ENCODE data around the gene ASIC1.
"Not testable (repeated sequence)": the region's sequence is repeated elsewhere in the genome, so short reads cannot be mapped to it uniquely, and the experiment has no call there.

The ASIC1 gene

GRCh38 chr12:50057000-50057841 is at the start of gene ASIC1:
Gene ASIC1, plus strand, starts transcription at chr12:50057596. Its CDS starts 1,171 bp downstream, at chr12:50058767.
- no peak for DNase-seq (ENCODE audit: low read depth)

- DNase-seq (ENCODE audit: low read depth): no peak
Observed at GRCh38 chr12:50013361-50014147, 43.8 kb upstream of the ASIC1 start.

GRCh38 chr12:50014342-50014741 is 43.1 kb upstream of the ASIC1 start:
- DNase-seq (ENCODE audit: low read depth): no peak

GRCh38 chr12:50016501-50017475 is 40.6 kb upstream of the ASIC1 start:
- no peak for DNase-seq (ENCODE audit: low read depth)

- DNase-seq (ENCODE audit: low read depth): no peak
Observed at GRCh38 chr12:50017641-50018040, 39.8 kb upstream of the ASIC1 start.

- no peak for DNase-seq (ENCODE audit: low read depth)
Observed at GRCh38 chr12:50018154-50018553, 39.2 kb upstream of the ASIC1 start.

GRCh38 chr12:50018968-50019367 is 38.4 kb upstream of the ASIC1 start:
- DNase-seq (ENCODE audit: low read depth): no peak

- DNase-seq (ENCODE audit: low read depth): no peak
Observed at GRCh38 chr12:50019524-50019923, 37.9 kb upstream of the ASIC1 start.

GRCh38 chr12:50021031-50021430 is 36.4 kb upstream of the ASIC1 start:
- no peak for DNase-seq (ENCODE audit: low read depth)

- DNase-seq (ENCODE audit: low read depth): no peak
Observed at GRCh38 chr12:50022903-50023302, 34.5 kb upstream of the ASIC1 start.

- no peak for DNase-seq (ENCODE audit: low read depth)
Observed at GRCh38 chr12:50024227-50024626, 33.2 kb upstream of the ASIC1 start.

- no peak for DNase-seq (ENCODE audit: low read depth)
Observed at GRCh38 chr12:50024805-50025186, 32.6 kb upstream of the ASIC1 start.

GRCh38 chr12:50025187-50026059 is 32.0 kb upstream of the ASIC1 start, which contains the start of gene RACGAP1:
Gene RACGAP1, minus strand, starts transcription at chr12:50025494. Its CDS starts 8,779 bp downstream, at chr12:50016715.
- DNase-seq (ENCODE audit: low read depth): peak; percentile 77

GRCh38 chr12:50026691-50027090 is 30.7 kb upstream of the ASIC1 start:
- no peak for DNase-seq (ENCODE audit: low read depth)

- not testable (repeated sequence) for DNase-seq (ENCODE audit: low read depth)
Observed at GRCh38 chr12:50030449-50030848, 26.9 kb upstream of the ASIC1 start.

GRCh38 chr12:50032515-50032853 is 24.9 kb upstream of the ASIC1 start:
- no peak for DNase-seq (ENCODE audit: low read depth)

GRCh38 chr12:50032854-50033581 is 24.4 kb upstream of the ASIC1 start:
- DNase-seq (ENCODE audit: low read depth): no peak

- no peak for DNase-seq (ENCODE audit: low read depth)
Observed at GRCh38 chr12:50038336-50038735, 19.1 kb upstream of the ASIC1 start.

- DNase-seq (ENCODE audit: low read depth): peak; percentile 89
Observed at GRCh38 chr12:50039151-50039835, 18.1 kb upstream of the ASIC1 start.

GRCh38 chr12:50040657-50041056 is 16.7 kb upstream of the ASIC1 start:
- DNase-seq (ENCODE audit: low read depth): no peak

Data from stimulated activated CD8-positive, alpha-beta memory T cell treated with anti-CD3 and anti-CD28 coated beads, Interleukin-7, amount 100 ng/mL, for 24 hours (primary cell).